AG04450 (cell line): ENCODE data around the gene GTF3C4. TPM values are rescaled to one million over a fixed set of nuclear protein-coding genes. Genes with fewer than 3 reads are reported as not detected.

ENCODE experiments used
- CTCF ChIA-PET: fragments of 300-600, 350-600 bp; formaldehyde crosslinking; extraction: SDS; loops from one replicate; lab custom pipeline; 2022; ENCODE audit warnings: antibody characterized with exemption, inconsistent platforms; lab: Charles Lee
- POLR2A ChIA-PET: fragments of 350-600 bp; formaldehyde crosslinking; extraction: SDS; loops from one replicate; lab custom pipeline; 2021; ENCODE audit warnings: antibody characterized with exemption, inconsistent platforms; lab: Yijun Ruan, JAX
- DNase-seq: peaks from one replicate; pipeline ENCODE4 v3.0.0-alpha.2; 2011; ENCODE audit warnings: low read depth, low spot score
- H3K27ac ChIP-seq: one replicate; pipeline ENCODE4 v1.5.1; 2012; ENCODE audit warnings: low read depth, low read length, control low read depth
- H3K27me3 ChIP-seq: one replicate; pipeline ENCODE4 v1.6.0; 2012; ENCODE audit warnings: low read length; ENCODE audit not compliant: control insufficient read depth, insufficient read depth
- H3K4me3 ChIP-seq: 2 replicates; pipeline ENCODE4 v1.5.1; 2011; ENCODE audit warnings: mild to moderate bottlenecking, low read depth, low read length, control low read depth
- H3K9me3 ChIP-seq: 2 replicates; pipeline ENCODE4 v1.5.1; 2012; ENCODE audit warnings: low read length; ENCODE audit not compliant: control insufficient read depth, insufficient read depth
- polyA plus RNA-seq: library from polyadenylated mRNA; depleted of rRNA; stranded (reverse); fragments of >200 nt; gene quantifications from 2 replicates; pipeline ENCODE4 v1.2.3, GENCODE V29; 2011
- TF ChIP-seq, protein P1 (sequence below): IDR thresholded peaks from 2 replicates; pipeline ENCODE4 v1.5.1; 2011; ENCODE audit warnings: low read depth, low read length, control low read depth, inconsistent platforms

The GTF3C4 gene
- polyA plus RNA-seq, 1 experiment = 6.9 TPM

DNA sequence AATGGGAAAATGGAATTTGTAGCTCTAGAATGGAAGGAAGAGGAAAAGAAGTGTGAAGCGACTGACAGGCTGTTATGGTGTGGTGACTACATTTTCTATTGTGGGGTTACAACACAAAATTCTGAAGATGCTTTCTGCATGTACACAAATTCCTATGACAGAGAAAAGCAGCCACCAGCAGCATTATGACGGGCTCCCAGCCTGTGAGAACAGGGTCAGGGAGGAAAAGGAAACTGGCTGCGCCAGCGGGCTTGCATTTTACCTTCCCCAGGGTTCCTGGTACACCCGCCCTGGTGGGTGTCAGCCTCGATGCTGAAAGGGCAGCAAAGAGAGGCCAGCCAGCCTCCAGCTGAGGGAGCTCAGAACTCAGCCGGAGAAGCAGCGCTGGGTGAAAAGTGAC lies 41.5 kb upstream of the GTF3C4 start:
- Histone ChIP-seq H3K27me3 (no peaks in the 10 kb centered on the region), H3K27ac (no peak overlapping the region), H3K4me3 (no peak overlapping the region), H3K9me3 (no peaks in the 10 kb centered on the region)
- DNase-seq = no peak
- TF ChIP-seq, protein P1, sequence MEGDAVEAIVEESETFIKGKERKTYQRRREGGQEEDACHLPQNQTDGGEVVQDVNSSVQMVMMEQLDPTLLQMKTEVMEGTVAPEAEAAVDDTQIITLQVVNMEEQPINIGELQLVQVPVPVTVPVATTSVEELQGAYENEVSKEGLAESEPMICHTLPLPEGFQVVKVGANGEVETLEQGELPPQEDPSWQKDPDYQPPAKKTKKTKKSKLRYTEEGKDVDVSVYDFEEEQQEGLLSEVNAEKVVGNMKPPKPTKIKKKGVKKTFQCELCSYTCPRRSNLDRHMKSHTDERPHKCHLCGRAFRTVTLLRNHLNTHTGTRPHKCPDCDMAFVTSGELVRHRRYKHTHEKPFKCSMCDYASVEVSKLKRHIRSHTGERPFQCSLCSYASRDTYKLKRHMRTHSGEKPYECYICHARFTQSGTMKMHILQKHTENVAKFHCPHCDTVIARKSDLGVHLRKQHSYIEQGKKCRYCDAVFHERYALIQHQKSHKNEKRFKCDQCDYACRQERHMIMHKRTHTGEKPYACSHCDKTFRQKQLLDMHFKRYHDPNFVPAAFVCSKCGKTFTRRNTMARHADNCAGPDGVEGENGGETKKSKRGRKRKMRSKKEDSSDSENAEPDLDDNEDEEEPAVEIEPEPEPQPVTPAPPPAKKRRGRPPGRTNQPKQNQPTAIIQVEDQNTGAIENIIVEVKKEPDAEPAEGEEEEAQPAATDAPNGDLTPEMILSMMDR = no peak
- POLR2A ChIA-PET = no interaction called here
- CTCF ChIA-PET = no interaction called here

GRCh38 chr9:132630116-132630515 lies 40.1 kb upstream of the GTF3C4 start:
- no peak for DNase-seq
- Histone ChIP-seq H3K4me3 (no peak overlapping the region), H3K27me3 (no peaks in the 10 kb centered on the region), H3K9me3 (no peaks in the 10 kb centered on the region), H3K27ac (no peak overlapping the region)
- CTCF ChIA-PET = no interaction called here
- TF ChIP-seq, protein P1 = no peak
- POLR2A ChIA-PET = no interaction called here

DNA sequence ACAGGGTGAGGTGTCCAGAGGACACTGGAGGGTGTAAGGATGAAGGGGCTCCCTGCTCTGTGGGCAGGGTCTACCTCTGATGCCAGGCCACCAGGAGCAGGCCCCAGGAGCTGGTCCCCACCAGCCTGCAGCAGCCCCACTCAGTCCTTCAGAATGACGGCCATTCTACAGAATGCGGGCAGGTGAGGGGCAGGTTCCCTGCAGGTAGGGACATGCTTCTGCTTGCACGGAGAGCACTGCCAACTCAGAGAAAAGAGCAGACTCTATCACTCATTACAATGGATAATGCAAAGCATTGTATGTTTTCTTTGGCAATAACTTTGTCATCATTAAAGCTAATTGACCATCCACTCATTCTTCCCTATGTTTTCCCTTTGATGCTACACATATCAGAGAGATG lies 39.5 kb upstream of the GTF3C4 start:
- no peak overlapping the region for H3K27ac ChIP-seq
- no peak for DNase-seq
- H3K9me3 ChIP-seq = no peaks in the 10 kb centered on the region
- TF ChIP-seq, protein P1 = no peak
- ChIA-PET POLR2A (no interaction called here), CTCF (no interaction called here)
- H3K27me3 ChIP-seq = no peaks in the 10 kb centered on the region
- H3K4me3 ChIP-seq = no peak overlapping the region

- DNase-seq = peak; percentile 20
- Histone ChIP-seq H3K4me3 (no peak overlapping the region), H3K27me3 (no peaks in the 10 kb centered on the region), H3K27ac (peak overlapping the region; percentile 31), H3K9me3 (no peaks in the 10 kb centered on the region)
- POLR2A ChIA-PET = no interaction called here
- TF ChIP-seq, protein P1 = peak; percentile 23; the same call in 1 of the 2 replicates
- CTCF ChIA-PET = no interaction called here
Observed at GRCh38 chr9:132631280-132631679, 39.0 kb upstream of the GTF3C4 start.

GRCh38 chr9:132631685-132632084 lies 38.6 kb upstream of the GTF3C4 start:
- POLR2A ChIA-PET = no interaction called here
- H3K4me3 ChIP-seq = no peak overlapping the region
- CTCF ChIA-PET = no interaction called here
- H3K27ac ChIP-seq = peak overlapping the region; percentile 31
- TF ChIP-seq, protein P1 = no peak
- no peak for DNase-seq
- no peaks in the 10 kb centered on the region for H3K9me3 ChIP-seq
- no peaks in the 10 kb centered on the region for H3K27me3 ChIP-seq
